SK-N-SH treated with all-trans-retinoic acid at 6 μM for 48 hours (cell line): ENCODE measurements around the gene TFR2.

Source experiments
- ATAC-seq: fragments of 200-7000 bp; cut with Tn5 transposase; 3 replicates; pipeline ENCODE4 v1.9.1; 2020; ENCODE audit warnings: mild to moderate bottlenecking, moderate library complexity
- ARNTL ChIP-seq: fragments of 450-650 bp; formaldehyde crosslinking; IDR thresholded peaks from 2 replicates; pipeline ENCODE4 v1.5.0; 2020; ENCODE audit warnings: low read depth, mild to moderate bottlenecking, moderate library complexity, borderline replicate concordance
- BACH2 ChIP-seq: fragments of 250-450 bp; sonication (Bioruptor Pico); IDR thresholded peaks from 2 replicates; pipeline ENCODE4 v1.9.0; 2021; ENCODE audit warnings: mild to moderate bottlenecking, borderline replicate concordance
- CSDC2 ChIP-seq: fragments of 250-450 bp; sonication (Bioruptor Pico); IDR thresholded peaks from 2 replicates; pipeline ENCODE4 v1.5.0; 2020; ENCODE audit warnings: mild to moderate bottlenecking, moderate library complexity
- GLIS3 ChIP-seq: fragments of 250-450 bp; sonication (Bioruptor Pico); IDR thresholded peaks from 2 replicates; pipeline ENCODE4 v1.5.0; 2020; ENCODE audit warnings: mild to moderate bottlenecking, moderate library complexity
- ISL1 ChIP-seq: fragments of 250-450 bp; sonication (Bioruptor Pico); IDR thresholded peaks from 2 replicates; pipeline ENCODE4 v2.1.2; 2022; ENCODE audit warnings: mild to moderate bottlenecking, moderate library complexity
- OSR1 ChIP-seq: fragments of 250-450 bp; sonication (Bioruptor Pico); IDR thresholded peaks from 2 replicates; pipeline ENCODE4 v1.8.0; 2022; ENCODE audit warnings: moderate library complexity, mild to moderate bottlenecking, inconsistent platforms
- PPARA ChIP-seq: fragments of 250-450 bp; sonication (Bioruptor Pico); IDR thresholded peaks from 2 replicates; pipeline ENCODE4 v1.5.0; 2020; ENCODE audit warnings: mild to moderate bottlenecking, borderline replicate concordance
- RARB ChIP-seq: fragments of 250-450 bp; sonication (Bioruptor Pico); IDR thresholded peaks from 2 replicates; pipeline ENCODE4 v1.8.0; 2021; ENCODE audit warnings: mild to moderate bottlenecking, moderate library complexity
- TCF4 ChIP-seq: fragments of 250-450 bp; sonication (Bioruptor Pico); IDR thresholded peaks from 2 replicates; pipeline ENCODE4 v1.8.0; 2021; ENCODE audit warnings: mild to moderate bottlenecking, moderate library complexity, borderline replicate concordance
- TOX ChIP-seq: fragments of 250-450 bp; sonication (Bioruptor Pico); IDR thresholded peaks from 2 replicates; pipeline ENCODE4 v1.8.0; 2021; ENCODE audit warnings: mild to moderate bottlenecking, moderate library complexity, borderline replicate concordance
- ZC3H10 ChIP-seq: fragments of 250-450 bp; sonication (Bioruptor Pico); IDR thresholded peaks from 2 replicates; pipeline ENCODE4 v1.5.1; 2021; ENCODE audit warnings: mild to moderate bottlenecking, moderate library complexity
- ZFP3 ChIP-seq: fragments of 250-450 bp; sonication (Bioruptor Pico); IDR thresholded peaks from 2 replicates; pipeline ENCODE4 v1.5.0; 2020; ENCODE audit warnings: mild to moderate bottlenecking, moderate library complexity
- ZFP30 ChIP-seq: fragments of 450-650 bp; formaldehyde crosslinking; IDR thresholded peaks from 2 replicates; pipeline ENCODE4 v1.5.0; 2022; ENCODE audit warnings: mild to moderate bottlenecking, moderate library complexity
- ZNF565 ChIP-seq: fragments of 450-650 bp; formaldehyde crosslinking; conservative IDR thresholded peaks from 2 replicates; pipeline ENCODE4 v1.5.0; 2020; ENCODE audit warnings: low read depth, mild to moderate bottlenecking, moderate library complexity
- ZNF70 ChIP-seq: fragments of 450-650 bp; formaldehyde crosslinking; IDR thresholded peaks from 2 replicates; pipeline ENCODE4 v1.5.0; 2020; ENCODE audit warnings: mild to moderate bottlenecking, moderate library complexity
- ZNF8 ChIP-seq: fragments of 450-650 bp; formaldehyde crosslinking; IDR thresholded peaks from 2 replicates; pipeline ENCODE4 v1.5.0; 2020; ENCODE audit warnings: mild to moderate bottlenecking, moderate library complexity
- TF ChIP-seq, protein P1 (sequence below): fragments of 250-450 bp; sonication (Bioruptor Pico); IDR thresholded peaks from 2 replicates; pipeline ENCODE4 v1.5.1; 2021; ENCODE audit warnings: mild to moderate bottlenecking, moderate library complexity
- TF ChIP-seq, protein P2 (sequence below): fragments of 250-450 bp; sonication (Bioruptor Pico); IDR thresholded peaks from 2 replicates; pipeline ENCODE4 v1.5.0; 2020; ENCODE audit warnings: mild to moderate bottlenecking, moderate library complexity
- TF ChIP-seq, protein P3 (sequence below): fragments of 250-450 bp; sonication (Bioruptor Pico); IDR thresholded peaks from 2 replicates; pipeline ENCODE4 v1.5.1; 2020; ENCODE audit warnings: low read depth, mild to moderate bottlenecking, moderate library complexity
- TF ChIP-seq, protein P4 (sequence below): fragments of 250-450 bp; sonication (Bioruptor Pico); IDR thresholded peaks from 2 replicates; pipeline ENCODE4 v1.8.0; 2020; ENCODE audit warnings: mild to moderate bottlenecking, moderate library complexity, borderline replicate concordance
- TF ChIP-seq, protein P5 (sequence below): fragments of 250-450 bp; sonication (Bioruptor Pico); IDR thresholded peaks from 2 replicates; pipeline ENCODE4 v1.8.0; 2021; ENCODE audit warnings: low read depth, mild to moderate bottlenecking, moderate library complexity, borderline replicate concordance

Gene TFR2

DNA sequence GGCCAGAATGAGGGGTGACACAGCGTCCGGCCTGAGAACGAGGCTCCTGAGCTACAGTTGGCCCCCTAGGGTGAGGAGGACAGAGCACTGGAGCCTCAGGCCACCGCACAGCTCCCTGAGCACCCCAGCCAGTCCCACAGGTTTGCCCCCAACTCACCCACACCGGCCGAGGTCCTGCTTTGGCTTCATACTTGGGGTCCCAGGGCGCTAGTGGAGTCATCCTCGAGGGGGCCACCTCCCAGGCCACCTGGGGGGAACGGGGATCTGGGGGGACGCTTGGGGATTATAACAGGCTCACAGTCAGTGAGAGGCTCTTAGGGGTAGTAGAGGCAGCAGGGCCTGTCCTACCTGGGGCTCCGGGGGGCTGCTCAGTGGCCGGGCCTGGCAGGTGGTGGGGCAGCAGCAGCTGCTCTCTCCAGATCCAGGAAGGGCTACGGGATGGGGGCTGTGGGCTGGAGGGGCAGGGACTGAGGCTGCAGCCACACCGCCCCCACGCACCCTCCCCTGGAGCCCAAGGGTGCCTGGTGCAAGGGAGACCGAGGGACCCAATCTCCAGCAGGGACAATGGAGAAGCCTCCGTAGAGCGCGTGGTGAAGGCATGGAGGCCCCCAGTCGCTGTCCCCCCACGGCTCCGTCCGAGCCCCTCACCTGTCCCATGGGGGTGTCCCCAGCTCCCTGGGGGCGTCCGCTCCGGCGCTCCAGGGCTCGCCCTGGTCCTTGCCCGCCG is 68.2 kb downstream of the TFR2 start:
- TF ChIP-seq ZC3H10 (CRISPR knock-in tag) (no peak), ZFP3 (CRISPR knock-in tag) (no peak), BACH2 (CRISPR knock-in tag) (no peak), PPARA (CRISPR knock-in tag) (no peak), ISL1 (CRISPR knock-in tag) (no peak), ZNF70 (CRISPR knock-in tag) (no peak), OSR1 (CRISPR knock-in tag) (no peak), CSDC2 (CRISPR knock-in tag) (no peak), ZNF565 (no peak)
- TF ChIP-seq, protein P1, sequence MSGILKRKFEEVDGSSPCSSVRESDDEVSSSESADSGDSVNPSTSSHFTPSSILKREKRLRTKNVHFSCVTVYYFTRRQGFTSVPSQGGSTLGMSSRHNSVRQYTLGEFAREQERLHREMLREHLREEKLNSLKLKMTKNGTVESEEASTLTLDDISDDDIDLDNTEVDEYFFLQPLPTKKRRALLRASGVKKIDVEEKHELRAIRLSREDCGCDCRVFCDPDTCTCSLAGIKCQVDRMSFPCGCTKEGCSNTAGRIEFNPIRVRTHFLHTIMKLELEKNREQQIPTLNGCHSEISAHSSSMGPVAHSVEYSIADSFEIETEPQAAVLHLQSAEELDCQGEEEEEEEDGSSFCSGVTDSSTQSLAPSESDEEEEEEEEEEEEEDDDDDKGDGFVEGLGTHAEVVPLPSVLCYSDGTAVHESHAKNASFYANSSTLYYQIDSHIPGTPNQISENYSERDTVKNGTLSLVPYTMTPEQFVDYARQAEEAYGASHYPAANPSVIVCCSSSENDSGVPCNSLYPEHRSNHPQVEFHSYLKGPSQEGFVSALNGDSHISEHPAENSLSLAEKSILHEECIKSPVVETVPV (CRISPR knock-in tag) = no peak
- TF ChIP-seq, protein P2, sequence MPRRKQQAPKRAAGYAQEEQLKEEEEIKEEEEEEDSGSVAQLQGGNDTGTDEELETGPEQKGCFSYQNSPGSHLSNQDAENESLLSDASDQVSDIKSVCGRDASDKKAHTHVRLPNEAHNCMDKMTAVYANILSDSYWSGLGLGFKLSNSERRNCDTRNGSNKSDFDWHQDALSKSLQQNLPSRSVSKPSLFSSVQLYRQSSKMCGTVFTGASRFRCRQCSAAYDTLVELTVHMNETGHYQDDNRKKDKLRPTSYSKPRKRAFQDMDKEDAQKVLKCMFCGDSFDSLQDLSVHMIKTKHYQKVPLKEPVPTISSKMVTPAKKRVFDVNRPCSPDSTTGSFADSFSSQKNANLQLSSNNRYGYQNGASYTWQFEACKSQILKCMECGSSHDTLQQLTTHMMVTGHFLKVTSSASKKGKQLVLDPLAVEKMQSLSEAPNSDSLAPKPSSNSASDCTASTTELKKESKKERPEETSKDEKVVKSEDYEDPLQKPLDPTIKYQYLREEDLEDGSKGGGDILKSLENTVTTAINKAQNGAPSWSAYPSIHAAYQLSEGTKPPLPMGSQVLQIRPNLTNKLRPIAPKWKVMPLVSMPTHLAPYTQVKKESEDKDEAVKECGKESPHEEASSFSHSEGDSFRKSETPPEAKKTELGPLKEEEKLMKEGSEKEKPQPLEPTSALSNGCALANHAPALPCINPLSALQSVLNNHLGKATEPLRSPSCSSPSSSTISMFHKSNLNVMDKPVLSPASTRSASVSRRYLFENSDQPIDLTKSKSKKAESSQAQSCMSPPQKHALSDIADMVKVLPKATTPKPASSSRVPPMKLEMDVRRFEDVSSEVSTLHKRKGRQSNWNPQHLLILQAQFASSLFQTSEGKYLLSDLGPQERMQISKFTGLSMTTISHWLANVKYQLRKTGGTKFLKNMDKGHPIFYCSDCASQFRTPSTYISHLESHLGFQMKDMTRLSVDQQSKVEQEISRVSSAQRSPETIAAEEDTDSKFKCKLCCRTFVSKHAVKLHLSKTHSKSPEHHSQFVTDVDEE (CRISPR knock-in tag) = no peak
- TF ChIP-seq, protein P3, sequence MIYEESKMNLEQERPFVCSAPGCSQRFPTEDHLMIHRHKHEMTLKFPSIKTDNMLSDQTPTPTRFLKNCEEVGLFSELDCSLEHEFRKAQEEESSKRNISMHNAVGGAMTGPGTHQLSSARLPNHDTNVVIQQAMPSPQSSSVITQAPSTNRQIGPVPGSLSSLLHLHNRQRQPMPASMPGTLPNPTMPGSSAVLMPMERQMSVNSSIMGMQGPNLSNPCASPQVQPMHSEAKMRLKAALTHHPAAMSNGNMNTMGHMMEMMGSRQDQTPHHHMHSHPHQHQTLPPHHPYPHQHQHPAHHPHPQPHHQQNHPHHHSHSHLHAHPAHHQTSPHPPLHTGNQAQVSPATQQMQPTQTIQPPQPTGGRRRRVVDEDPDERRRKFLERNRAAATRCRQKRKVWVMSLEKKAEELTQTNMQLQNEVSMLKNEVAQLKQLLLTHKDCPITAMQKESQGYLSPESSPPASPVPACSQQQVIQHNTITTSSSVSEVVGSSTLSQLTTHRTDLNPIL (CRISPR knock-in tag) = no peak
- TF ChIP-seq, protein P4, sequence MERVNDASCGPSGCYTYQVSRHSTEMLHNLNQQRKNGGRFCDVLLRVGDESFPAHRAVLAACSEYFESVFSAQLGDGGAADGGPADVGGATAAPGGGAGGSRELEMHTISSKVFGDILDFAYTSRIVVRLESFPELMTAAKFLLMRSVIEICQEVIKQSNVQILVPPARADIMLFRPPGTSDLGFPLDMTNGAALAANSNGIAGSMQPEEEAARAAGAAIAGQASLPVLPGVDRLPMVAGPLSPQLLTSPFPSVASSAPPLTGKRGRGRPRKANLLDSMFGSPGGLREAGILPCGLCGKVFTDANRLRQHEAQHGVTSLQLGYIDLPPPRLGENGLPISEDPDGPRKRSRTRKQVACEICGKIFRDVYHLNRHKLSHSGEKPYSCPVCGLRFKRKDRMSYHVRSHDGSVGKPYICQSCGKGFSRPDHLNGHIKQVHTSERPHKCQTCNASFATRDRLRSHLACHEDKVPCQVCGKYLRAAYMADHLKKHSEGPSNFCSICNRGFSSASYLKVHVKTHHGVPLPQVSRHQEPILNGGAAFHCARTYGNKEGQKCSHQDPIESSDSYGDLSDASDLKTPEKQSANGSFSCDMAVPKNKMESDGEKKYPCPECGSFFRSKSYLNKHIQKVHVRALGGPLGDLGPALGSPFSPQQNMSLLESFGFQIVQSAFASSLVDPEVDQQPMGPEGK (CRISPR knock-in tag) = no peak
- TF ChIP-seq, protein P5, sequence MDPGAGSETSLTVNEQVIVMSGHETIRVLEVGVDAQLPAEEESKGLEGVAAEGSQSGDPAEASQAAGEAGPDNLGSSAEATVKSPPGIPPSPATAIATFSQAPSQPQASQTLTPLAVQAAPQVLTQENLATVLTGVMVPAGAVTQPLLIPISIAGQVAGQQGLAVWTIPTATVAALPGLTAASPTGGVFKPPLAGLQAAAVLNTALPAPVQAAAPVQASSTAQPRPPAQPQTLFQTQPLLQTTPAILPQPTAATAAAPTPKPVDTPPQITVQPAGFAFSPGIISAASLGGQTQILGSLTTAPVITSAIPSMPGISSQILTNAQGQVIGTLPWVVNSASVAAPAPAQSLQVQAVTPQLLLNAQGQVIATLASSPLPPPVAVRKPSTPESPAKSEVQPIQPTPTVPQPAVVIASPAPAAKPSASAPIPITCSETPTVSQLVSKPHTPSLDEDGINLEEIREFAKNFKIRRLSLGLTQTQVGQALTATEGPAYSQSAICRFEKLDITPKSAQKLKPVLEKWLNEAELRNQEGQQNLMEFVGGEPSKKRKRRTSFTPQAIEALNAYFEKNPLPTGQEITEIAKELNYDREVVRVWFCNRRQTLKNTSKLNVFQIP (CRISPR knock-in tag) = no peak

DNA sequence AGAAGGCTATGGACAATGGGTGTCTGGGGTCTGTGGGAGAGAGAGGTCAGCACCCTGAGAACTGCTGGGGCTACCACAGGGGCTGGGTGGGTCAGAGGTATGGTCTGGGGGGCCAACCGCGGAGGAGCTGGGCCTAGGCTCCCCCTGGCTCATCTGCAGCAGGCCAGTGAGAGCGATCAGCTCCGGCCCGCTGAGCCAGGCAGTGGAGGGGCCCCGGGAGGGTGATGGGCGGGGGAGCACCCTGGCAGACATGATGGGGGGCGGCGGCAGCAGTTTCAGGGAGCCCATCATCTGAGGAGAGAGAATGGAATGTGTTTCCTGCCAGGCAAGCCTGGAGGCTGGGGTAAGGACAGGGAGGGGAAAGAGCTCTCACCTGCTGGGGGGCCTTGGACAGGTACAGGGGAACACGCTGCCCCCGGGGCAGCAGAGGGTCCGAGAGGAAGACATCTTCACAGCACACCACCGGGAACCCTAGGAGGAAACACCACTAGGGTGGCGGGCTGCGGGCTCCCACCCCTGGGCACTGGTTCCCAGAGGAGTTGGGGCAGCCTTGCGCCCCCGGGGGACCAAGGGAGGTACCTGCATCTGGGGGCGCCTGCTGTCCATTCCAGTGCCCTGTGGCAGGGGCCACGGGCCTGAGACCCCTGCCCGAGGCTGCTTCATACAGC is 68.9 kb downstream of the TFR2 start:
- no peak for ATAC-seq
- TF ChIP-seq ZNF70 (CRISPR knock-in tag) (no peak), TCF4 (CRISPR knock-in tag) (no peak), RARB (CRISPR knock-in tag) (no peak)
- TF ChIP-seq, protein P1 (CRISPR knock-in tag) = no peak

More for the DNA sequence above, 68.2 kb downstream of the TFR2 start:
- no peak for ATAC-seq

DNA sequence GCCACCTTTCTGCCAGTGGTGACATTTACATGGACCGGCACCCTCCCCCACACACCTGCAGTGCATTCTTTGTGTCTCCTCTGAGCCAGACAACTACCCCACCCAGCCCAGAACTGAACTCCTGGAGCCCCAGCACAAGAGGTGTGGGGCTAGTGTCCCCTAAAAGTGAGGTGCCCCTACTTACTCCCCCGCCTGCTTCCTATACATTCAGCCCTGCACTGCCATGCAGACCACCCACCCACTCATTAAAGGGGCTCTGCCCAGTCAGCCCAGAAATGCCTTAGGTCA is 69.6 kb downstream of the TFR2 start:
- no peak for ATAC-seq
- TF ChIP-seq ZC3H10 (CRISPR knock-in tag) (no peak), ZFP30 (CRISPR knock-in tag) (no peak), CSDC2 (CRISPR knock-in tag) (no peak), BACH2 (CRISPR knock-in tag) (no peak), TOX (no peak), ZNF8 (CRISPR knock-in tag) (no peak), ARNTL (CRISPR knock-in tag) (no peak), RARB (CRISPR knock-in tag) (no peak), OSR1 (CRISPR knock-in tag) (no peak), ZNF565 (no peak), TCF4 (CRISPR knock-in tag) (no peak), GLIS3 (CRISPR knock-in tag) (no peak), ZFP3 (CRISPR knock-in tag) (no peak)
- TF ChIP-seq, protein P3 (CRISPR knock-in tag) = no peak
- TF ChIP-seq, protein P1 (CRISPR knock-in tag) = no peak
